PC-3 (cell line): ENCODE data around the gene CFAP47.
"Not testable (repeated sequence)": the region's sequence is repeated elsewhere in the genome, so short reads cannot be mapped to it uniquely, and the experiment has no call there.

ENCODE experiments used
- EZH2 ChIP-seq: fragments of 300-600 bp; sonication (generic); IDR thresholded peaks from one replicate; pipeline ENCODE4 v1.6.1; 2017; ENCODE audit warnings: antibody characterized with exemption, mild to moderate bottlenecking, low read length; ENCODE audit not compliant: unreplicated experiment
- EZH2phosphoT487 ChIP-seq: fragments of 300-600 bp; sonication (generic); IDR thresholded peaks from 2 replicates; pipeline ENCODE4 v1.6.1; 2018; ENCODE audit warnings: mild to moderate bottlenecking, antibody characterized with exemption, low read length, borderline replicate concordance
- TF ChIP-seq, protein P1 (sequence below): fragments of 300-600 bp; sonication (generic); conservative IDR thresholded peaks from 2 replicates; pipeline ENCODE4 v1.5.1; 2017; ENCODE audit warnings: antibody characterized with exemption, low read depth, mild to moderate bottlenecking, low read length

DNA sequence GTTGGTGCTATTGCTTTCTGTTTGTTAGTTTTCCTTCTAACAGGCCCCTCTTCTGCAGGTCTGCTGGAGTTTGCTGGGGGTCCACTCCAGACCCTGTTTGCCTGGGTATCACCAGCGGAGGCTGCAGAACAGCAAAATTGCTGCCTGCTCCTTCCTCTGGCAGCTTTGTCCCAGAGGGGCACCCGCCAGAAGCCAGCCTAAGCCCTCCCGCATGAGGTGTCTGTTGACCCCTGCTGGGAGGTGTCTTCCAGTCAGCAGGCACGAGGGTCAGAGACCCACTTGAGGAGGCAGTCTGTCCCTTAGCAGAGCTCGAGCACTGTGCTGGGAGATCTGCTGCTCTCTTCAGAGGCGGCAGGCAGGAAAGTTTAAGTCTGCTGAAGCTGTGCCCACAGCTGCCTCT lies 67.3 kb downstream of the CFAP47 start:
- TF ChIP-seq EZH2, EZH2phosphoT487: not testable (repeated sequence)
- TF ChIP-seq, protein P1, sequence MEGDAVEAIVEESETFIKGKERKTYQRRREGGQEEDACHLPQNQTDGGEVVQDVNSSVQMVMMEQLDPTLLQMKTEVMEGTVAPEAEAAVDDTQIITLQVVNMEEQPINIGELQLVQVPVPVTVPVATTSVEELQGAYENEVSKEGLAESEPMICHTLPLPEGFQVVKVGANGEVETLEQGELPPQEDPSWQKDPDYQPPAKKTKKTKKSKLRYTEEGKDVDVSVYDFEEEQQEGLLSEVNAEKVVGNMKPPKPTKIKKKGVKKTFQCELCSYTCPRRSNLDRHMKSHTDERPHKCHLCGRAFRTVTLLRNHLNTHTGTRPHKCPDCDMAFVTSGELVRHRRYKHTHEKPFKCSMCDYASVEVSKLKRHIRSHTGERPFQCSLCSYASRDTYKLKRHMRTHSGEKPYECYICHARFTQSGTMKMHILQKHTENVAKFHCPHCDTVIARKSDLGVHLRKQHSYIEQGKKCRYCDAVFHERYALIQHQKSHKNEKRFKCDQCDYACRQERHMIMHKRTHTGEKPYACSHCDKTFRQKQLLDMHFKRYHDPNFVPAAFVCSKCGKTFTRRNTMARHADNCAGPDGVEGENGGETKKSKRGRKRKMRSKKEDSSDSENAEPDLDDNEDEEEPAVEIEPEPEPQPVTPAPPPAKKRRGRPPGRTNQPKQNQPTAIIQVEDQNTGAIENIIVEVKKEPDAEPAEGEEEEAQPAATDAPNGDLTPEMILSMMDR: not testable (repeated sequence)
